GM21619 (cell line): Measurements from ENCODE around the gene METTL26.

Experiments
- ATAC-seq: cut with Tn5 transposase; IDR thresholded peaks from one replicate; pipeline ENCODE4 v1.9.1; 2021; ENCODE audit not compliant: unreplicated experiment

METTL26 gene

GRCh38 chr16:674968-675883 lies 39.1 kb upstream of the METTL26 start, which contains the start of gene RHBDL1:
Gene RHBDL1 (plus strand): TSS chr16:675671. CDS start chr16:675791, 120 bp downstream.
- no peak for ATAC-seq

GRCh38 chr16:674214-674881 lies 38.2 kb upstream of the METTL26 start:
- no peak for ATAC-seq

GRCh38 chr16:673399-673991 lies 37.4 kb upstream of the METTL26 start:
- ATAC-seq: no peak

- ATAC-seq: no peak
These were observed 36.7 kb upstream of the METTL26 start for GRCh38 chr16:672851-673250.

- ATAC-seq: no peak
These were observed 36.3 kb upstream of the METTL26 start for GRCh38 chr16:672371-672770.

- ATAC-seq: no peak
These were observed 35.4 kb upstream of the METTL26 start for GRCh38 chr16:671353-672131.

GRCh38 chr16:670485-671352 lies 34.6 kb upstream of the METTL26 start:
- ATAC-seq: no peak

GRCh38 chr16:669666-670065 lies 33.6 kb upstream of the METTL26 start:
- ATAC-seq: no peak

- no peak for ATAC-seq
These were observed 32.5 kb upstream of the METTL26 start for GRCh38 chr16:668519-669171.

- ATAC-seq: peak; percentile 78
These were observed 31.8 kb upstream of the METTL26 start, which contains the start of gene RHOT2 for GRCh38 chr16:667780-668518. Gene RHOT2 (plus strand): TSS chr16:668132. CDS start chr16:668200, 68 bp downstream.

- no peak for ATAC-seq
These were observed 31.1 kb upstream of the METTL26 start for GRCh38 chr16:667113-667779.

GRCh38 chr16:666572-666971 lies 30.5 kb upstream of the METTL26 start:
- no peak for ATAC-seq

GRCh38 chr16:662597-662996 lies 26.5 kb upstream of the METTL26 start:
- ATAC-seq: no peak

- ATAC-seq: no peak
These were observed 26.0 kb upstream of the METTL26 start for GRCh38 chr16:662095-662494.

- no peak for ATAC-seq
These were observed 25.2 kb upstream of the METTL26 start for GRCh38 chr16:661184-661821.

- no peak for ATAC-seq
These were observed 24.5 kb upstream of the METTL26 start for GRCh38 chr16:660459-661183.

- no peak for ATAC-seq
These were observed 24.0 kb upstream of the METTL26 start for GRCh38 chr16:660132-660458.
